ENCODE measurements around the gene UFSP2. TPM values are rescaled to one million over a fixed set of nuclear protein-coding genes. Genes with fewer than 3 reads are reported as not detected.

The UFSP2 gene, protein sequence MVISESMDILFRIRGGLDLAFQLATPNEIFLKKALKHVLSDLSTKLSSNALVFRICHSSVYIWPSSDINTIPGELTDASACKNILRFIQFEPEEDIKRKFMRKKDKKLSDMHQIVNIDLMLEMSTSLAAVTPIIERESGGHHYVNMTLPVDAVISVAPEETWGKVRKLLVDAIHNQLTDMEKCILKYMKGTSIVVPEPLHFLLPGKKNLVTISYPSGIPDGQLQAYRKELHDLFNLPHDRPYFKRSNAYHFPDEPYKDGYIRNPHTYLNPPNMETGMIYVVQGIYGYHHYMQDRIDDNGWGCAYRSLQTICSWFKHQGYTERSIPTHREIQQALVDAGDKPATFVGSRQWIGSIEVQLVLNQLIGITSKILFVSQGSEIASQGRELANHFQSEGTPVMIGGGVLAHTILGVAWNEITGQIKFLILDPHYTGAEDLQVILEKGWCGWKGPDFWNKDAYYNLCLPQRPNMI
- total RNA-seq (10 to 100 TPM; 16.6 to 17.2 TPM), polyA plus RNA-seq (10 to 100 TPM; 12.2 to 12.9 TPM)

DNA sequence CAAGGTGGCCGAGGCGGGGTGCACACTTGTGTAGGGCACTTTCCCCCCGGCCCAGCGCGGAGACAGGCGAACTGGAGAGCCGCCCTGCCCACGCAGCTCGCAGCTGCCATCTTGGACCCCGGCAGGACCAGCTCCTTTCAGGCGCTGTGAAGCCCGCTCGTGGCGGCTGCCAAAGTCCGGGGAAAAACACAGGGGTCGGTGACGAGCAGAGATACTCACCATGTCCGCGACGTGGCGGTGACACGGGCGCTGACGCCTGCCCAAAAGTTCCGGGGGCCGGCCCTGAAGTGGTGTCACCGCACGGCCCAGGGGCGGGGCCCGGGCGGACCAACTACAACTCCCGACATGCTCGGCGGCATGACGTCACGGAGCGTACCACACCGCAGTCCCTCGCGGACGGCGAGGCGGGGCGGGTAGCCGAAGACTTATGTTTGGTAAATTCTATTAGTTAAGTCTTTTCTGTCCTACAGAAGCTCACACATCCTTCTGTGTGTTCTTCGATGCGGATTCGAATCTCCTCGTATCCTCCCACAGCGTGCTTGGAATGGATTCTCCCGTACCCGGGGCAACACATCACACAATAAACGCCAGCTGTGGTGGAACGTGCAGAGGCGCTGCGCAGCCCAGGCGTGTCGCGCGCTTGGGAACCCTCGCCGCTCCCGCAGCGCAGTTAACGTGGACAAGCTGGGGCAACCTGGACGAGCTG lies at the start of gene UFSP2:
Gene UFSP2, minus strand, starts transcription at position 318 of the 706 bp plus-strand sequence. Its CDS starts 96 bp downstream, at position 222.
- WGBS = under 1% methylated on average over 66 of the region's 66 CpGs
- peak within 1 kb of the TSS; percentile 98 for H3K27ac ChIP-seq (ENCODE audit: low read depth in 1 of 2, low read length in 2 of 2)
- H3K4me3 ChIP-seq (ENCODE audit: low read depth in 1 of 3, low read length in 3 of 3) = peak within 1 kb of the TSS; percentile 61 to 81 (median 72)
- H3K4me1 ChIP-seq (ENCODE audit: control insufficient read depth in 4 of 4, insufficient read depth in 4 of 4, low read length in 3 of 4) = peaks cover 2 to 21% (median 10%) of the 10 kb centered on the region in 4 donors
- peaks cover 0 to 4% (median 0%) of the 10 kb centered on the region in 4 donors for H3K36me3 ChIP-seq (ENCODE audit: control insufficient read depth in 4 of 4, insufficient read depth in 3 of 4, low read depth in 1 of 4, low read length in 3 of 4)
- TF ChIP-seq REST (IDR thresholded peaks at IDR 0.05) (no peak), RXRA (IDR thresholded peaks at IDR 0.05) (no peak), GABPA (IDR thresholded peaks at IDR 0.05 in 1 of 2, conservative IDR thresholded peaks at IDR 0.05 in 1 of 2) (peak in 1 of 2 donors; percentile 22), YY1 (IDR thresholded peaks at IDR 0.05) (peak; percentile 98), ATF3 (IDR thresholded peaks at IDR 0.05) (peak; percentile 30), TAF1 (conservative IDR thresholded peaks at IDR 0.05) (peak; percentile 68), HNF4G (IDR thresholded peaks at IDR 0.05) (no peak), FOXA1 (IDR thresholded peaks at IDR 0.05) (no peak), EGR1 (IDR thresholded peaks at IDR 0.05; ENCODE audit: low read depth in 2 of 2) (peak in 1 of 2 donors; percentile 10), SP1 (IDR thresholded peaks at IDR 0.05) (peak; percentile 51), NR2F2 (IDR thresholded peaks at IDR 0.05) (no peak), JUND (IDR thresholded peaks at IDR 0.05) (peak; percentile 44 to 52), HNF4A (conservative IDR thresholded peaks at IDR 0.05) (no peak), RAD21 (IDR thresholded peaks at IDR 0.05) (peak in 1 of 2 donors; percentile 21), CTCF (IDR thresholded peaks at IDR 0.05; ENCODE audit: low read depth, low read length, missing input control) (no peak)
- TF ChIP-seq, protein P1, sequence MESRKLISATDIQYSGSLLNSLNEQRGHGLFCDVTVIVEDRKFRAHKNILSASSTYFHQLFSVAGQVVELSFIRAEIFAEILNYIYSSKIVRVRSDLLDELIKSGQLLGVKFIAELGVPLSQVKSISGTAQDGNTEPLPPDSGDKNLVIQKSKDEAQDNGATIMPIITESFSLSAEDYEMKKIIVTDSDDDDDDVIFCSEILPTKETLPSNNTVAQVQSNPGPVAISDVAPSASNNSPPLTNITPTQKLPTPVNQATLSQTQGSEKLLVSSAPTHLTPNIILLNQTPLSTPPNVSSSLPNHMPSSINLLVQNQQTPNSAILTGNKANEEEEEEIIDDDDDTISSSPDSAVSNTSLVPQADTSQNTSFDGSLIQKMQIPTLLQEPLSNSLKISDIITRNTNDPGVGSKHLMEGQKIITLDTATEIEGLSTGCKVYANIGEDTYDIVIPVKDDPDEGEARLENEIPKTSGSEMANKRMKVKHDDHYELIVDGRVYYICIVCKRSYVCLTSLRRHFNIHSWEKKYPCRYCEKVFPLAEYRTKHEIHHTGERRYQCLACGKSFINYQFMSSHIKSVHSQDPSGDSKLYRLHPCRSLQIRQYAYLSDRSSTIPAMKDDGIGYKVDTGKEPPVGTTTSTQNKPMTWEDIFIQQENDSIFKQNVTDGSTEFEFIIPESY (IDR thresholded peaks at IDR 0.05) = no peak
- TF ChIP-seq, protein P2, sequence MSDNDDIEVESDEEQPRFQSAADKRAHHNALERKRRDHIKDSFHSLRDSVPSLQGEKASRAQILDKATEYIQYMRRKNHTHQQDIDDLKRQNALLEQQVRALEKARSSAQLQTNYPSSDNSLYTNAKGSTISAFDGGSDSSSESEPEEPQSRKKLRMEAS (IDR thresholded peaks at IDR 0.05) = peak; percentile 79
- no peaks in the 10 kb centered on the region for H3K27me3 ChIP-seq (ENCODE audit: control insufficient read depth in 4 of 4, insufficient read depth in 4 of 4, low read length in 3 of 4)
- peak within 1 kb of the TSS; percentile 93 to 99 for H3K9ac ChIP-seq (ENCODE audit: low read depth in 1 of 2, low read length in 2 of 2)
- peak; percentile 94 for DNase-seq (ENCODE audit: low spot score)
- H3K9me3 ChIP-seq (ENCODE audit: control insufficient read depth in 4 of 4, low read length in 3 of 4) = no peaks in the 10 kb centered on the region

Measured in liver (tissue), 9 donors.